HG03135 (cell line): Measurements from ENCODE around the gene OXCT1.
"Not testable (repeated sequence)": the region's sequence is repeated elsewhere in the genome, so short reads cannot be mapped to it uniquely, and the experiment has no call there.

ENCODE experiments used
- ATAC-seq: cut with Tn5 transposase; IDR thresholded peaks from one replicate; pipeline ENCODE4 v1.9.1; 2021; ENCODE audit warnings: mild to moderate bottlenecking, moderate library complexity; ENCODE audit not compliant: unreplicated experiment

OXCT1 gene

GRCh38 chr5:41778410-41778809 lies 91.8 kb downstream of the OXCT1 start:
- ATAC-seq: no peak

GRCh38 chr5:41776435-41776834 lies 93.8 kb downstream of the OXCT1 start:
- no peak for ATAC-seq

GRCh38 chr5:41773799-41774198 lies 96.4 kb downstream of the OXCT1 start:
- ATAC-seq: no peak

GRCh38 chr5:41772785-41773442 lies 97.3 kb downstream of the OXCT1 start:
- no peak for ATAC-seq

GRCh38 chr5:41772056-41772455 lies 98.2 kb downstream of the OXCT1 start:
- no peak for ATAC-seq

GRCh38 chr5:41770799-41771198 lies 99.4 kb downstream of the OXCT1 start:
- ATAC-seq: peak; percentile 93

- ATAC-seq: no peak
Measured at GRCh38 chr5:41768692-41769091, 101.5 kb downstream of the OXCT1 start.

GRCh38 chr5:41764650-41765049 lies 105.6 kb downstream of the OXCT1 start:
- ATAC-seq: no peak

GRCh38 chr5:41763574-41763973 lies 106.7 kb downstream of the OXCT1 start:
- no peak for ATAC-seq

GRCh38 chr5:41763081-41763480 lies 107.1 kb downstream of the OXCT1 start:
- no peak for ATAC-seq

GRCh38 chr5:41762426-41762825 lies 107.8 kb downstream of the OXCT1 start:
- ATAC-seq: no peak

GRCh38 chr5:41761663-41762062 lies 108.6 kb downstream of the OXCT1 start:
- ATAC-seq: no peak

GRCh38 chr5:41755705-41756104 lies 114.5 kb downstream of the OXCT1 start:
- ATAC-seq: no peak

- ATAC-seq: peak; percentile 86
Measured at GRCh38 chr5:41754857-41755256, 115.4 kb downstream of the OXCT1 start.

GRCh38 chr5:41751867-41752266 lies 118.4 kb downstream of the OXCT1 start:
- no peak for ATAC-seq

GRCh38 chr5:41748631-41749030 lies 121.6 kb downstream of the OXCT1 start:
- peak; percentile 99 for ATAC-seq

GRCh38 chr5:41747708-41748107 lies 122.5 kb downstream of the OXCT1 start:
- no peak for ATAC-seq

- ATAC-seq: no peak
Measured at GRCh38 chr5:41747301-41747700, 122.9 kb downstream of the OXCT1 start.

GRCh38 chr5:41742608-41743007 lies 127.6 kb downstream of the OXCT1 start:
- not testable (repeated sequence) for ATAC-seq

GRCh38 chr5:41738710-41739354 lies 131.4 kb downstream of the OXCT1 start:
- ATAC-seq: no peak

GRCh38 chr5:41736641-41737040 lies 133.6 kb downstream of the OXCT1 start:
- no peak for ATAC-seq

- peak; percentile 71 for ATAC-seq
Measured at GRCh38 chr5:41735213-41735612, 135.0 kb downstream of the OXCT1 start.

GRCh38 chr5:41729381-41729780 lies 140.8 kb downstream of the OXCT1 start:
- ATAC-seq: not testable (repeated sequence)
